GM19239 (cell line): ENCODE data around the gene SPIN2B.
"Not testable (repeated sequence)": the region's sequence is repeated elsewhere in the genome, so short reads cannot be mapped to it uniquely, and the experiment has no call there.

ENCODE experiments used
- DNase-seq: peaks from one replicate; pipeline ENCODE4 v3.0.0; 2011; ENCODE audit warnings: low spot score; ENCODE audit not compliant: insufficient read length
- FAIRE-seq: peaks from 2 replicates; lab custom pipeline; 2011; peaks lifted over from hg19 to GRCh38; lab: Jason Lieb, UNC

The SPIN2B gene

DNA sequence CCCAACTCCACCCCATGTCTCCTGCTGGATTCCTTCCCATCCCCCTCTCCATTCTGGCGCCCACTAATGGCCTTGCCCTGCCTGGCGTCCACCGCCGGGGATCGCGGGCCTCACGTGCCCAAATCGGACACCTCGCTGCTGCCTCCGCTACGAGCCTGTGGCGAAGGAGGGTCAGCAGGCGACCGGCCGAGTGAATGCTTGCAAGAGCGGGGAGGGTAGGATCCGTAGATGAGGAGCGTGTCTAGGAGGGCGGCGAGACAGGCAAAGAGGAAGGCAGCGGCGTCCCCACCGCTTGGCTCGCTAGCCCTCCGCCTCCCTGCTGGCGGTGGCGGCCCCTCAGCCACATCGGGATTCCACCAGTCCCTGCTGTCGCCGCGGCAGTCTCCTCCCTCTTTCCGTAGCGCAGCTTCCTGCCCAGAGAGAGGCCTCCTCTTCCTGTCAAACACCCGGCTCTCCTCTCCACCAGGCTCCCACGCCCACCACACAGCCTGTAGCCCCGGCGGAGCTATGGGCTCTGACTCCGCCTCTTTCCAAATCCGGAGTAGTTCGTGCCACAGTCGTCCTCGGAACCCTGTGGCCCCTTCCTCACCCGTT, at the start of gene SPIN2B:
Gene SPIN2B (minus strand): TSS at position 387 of the 594 bp plus-strand sequence.
- peak; percentile 56 for DNase-seq
- FAIRE-seq, result peak; percentile 78

DNA sequence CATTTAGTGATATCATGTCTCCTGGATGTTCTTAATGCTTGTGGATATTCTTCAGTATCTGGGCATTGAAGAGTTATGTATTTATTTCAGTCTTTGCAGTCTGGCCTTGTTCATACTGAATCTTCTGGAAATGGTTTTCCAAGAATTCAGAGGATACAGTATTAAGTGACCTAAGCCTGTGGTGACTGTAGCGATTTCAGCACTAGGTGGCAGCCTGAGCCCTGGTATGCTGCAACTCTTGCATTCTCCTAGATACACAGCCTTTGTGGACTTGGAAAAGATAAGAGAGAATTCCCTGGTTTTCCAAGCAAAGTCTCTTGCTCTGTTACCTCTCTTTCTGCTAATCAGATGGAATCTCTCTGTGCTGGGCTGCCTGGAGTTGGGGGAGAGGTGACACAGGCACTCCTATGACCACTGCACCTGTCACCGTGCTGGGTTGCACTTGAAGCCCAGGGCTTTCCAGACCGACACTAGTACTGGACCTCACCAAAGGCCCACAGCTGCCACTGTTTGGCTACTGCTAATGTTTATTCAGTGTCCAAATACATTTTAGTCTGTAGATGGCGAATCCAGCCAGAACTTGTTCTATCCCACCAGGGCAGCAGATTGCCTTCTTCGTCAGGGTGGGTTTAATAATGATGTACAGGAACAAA, 35.2 kb upstream of the SPIN2B start:
- FAIRE-seq (no peak), DNase-seq (no peak)

DNA sequence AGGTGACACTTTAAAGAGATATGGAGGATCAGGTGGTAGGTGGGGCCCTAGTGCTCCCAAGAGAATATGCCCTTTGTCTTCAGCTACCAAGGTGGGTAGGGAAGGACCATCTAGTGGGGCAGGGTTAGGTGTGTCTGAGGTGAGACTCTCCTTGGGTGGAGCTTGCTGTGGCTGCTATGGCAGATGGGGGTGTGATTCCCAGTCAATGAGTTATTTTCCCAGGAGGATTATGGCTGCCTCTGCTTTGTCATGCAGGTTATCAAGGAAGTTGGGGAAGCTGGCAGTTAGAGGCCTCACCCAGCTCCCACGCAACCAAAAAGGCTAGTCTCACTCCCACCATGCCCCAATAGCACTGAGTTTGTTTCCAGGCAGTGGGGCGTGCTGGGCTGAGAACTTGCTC, 33.8 kb upstream of the SPIN2B start:
- no peak for FAIRE-seq
- no peak for DNase-seq

DNA sequence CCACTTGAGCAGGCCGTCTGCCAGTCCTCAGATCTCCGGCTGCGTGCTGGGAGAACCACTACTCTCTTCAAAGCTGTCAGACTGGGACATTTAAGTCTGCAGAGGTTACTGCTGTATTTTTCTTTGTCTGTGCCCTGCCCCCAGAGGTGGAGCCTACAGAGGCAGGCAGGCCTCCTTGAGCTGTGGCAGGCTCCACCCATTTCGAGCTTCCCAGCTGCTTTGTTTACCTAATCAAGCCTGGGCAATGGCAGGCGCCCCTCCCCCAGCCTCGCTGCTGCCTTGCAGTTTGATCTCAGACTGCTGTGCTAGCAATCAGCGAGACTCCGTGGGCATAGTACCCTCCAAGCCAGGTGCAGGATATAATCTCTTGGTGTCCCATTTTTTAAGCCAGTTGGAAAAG, 30.9 kb upstream of the SPIN2B start:
- not testable (repeated sequence) for DNase-seq, FAIRE-seq

DNA sequence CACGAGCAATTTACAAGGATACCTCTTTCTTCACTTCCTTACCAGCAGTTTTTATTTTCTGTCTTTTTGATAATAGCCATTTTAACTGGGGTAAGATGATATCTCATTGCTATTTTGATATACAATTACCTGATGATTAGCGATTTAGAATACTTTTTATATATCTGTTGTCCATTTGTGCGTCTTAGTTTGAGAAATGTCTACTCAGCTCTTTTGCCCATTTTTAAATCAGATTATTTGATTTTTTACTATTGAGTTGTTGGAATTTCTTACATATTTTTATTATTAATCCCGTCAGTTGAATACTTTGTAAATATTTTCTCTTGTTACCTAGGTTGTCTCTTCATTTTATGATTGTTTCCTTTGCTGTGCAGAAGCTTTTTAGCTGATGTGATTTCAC, 17.3 kb upstream of the SPIN2B start:
- no peak for DNase-seq
- FAIRE-seq, result no peak

DNA sequence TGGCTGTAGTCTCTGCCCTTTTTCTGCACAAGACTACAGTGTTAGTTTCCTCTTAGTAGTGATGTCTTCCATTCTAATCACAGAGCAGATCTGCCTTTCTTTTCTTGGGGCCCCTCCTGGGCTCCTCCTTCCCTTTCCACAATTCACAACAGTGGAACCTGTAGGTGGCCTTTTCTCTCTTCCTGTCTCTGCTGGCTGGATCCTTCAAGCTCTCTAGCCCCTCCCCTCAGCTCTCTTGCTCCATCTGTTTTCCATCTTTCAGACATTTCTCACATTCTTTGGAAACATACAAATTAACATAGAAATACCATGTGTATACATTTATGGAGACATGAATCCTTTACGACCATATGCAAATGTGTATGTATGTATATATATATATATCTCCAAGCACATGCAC, 16.2 kb upstream of the SPIN2B start:
- no peak for FAIRE-seq
- DNase-seq, result no peak

DNA sequence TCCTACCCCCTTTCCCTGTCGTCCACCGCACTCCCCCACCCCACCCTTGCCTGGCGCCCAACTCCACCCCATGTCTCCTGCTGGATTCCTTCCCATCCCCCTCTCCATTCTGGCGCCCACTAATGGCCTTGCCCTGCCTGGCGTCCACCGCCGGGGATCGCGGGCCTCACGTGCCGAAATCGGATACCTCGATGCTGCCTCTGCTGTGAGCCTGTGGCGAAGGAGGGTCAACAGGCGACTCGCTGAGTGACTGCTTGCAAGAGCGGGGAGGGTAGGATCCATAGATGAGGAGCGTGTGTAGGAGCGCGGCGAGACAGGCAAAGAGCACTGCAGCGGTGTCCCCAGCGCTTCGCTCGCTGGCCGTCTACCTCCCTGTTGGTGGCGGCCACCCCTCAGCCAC, 15.7 kb upstream of the SPIN2B start, which contains the start of gene SPIN2A:
Gene SPIN2A (minus strand): TSS at position 325 of the 400 bp plus-strand sequence. CDS start 800 bp downstream, outside the sequence.
- not testable (repeated sequence) for DNase-seq, FAIRE-seq

DNA sequence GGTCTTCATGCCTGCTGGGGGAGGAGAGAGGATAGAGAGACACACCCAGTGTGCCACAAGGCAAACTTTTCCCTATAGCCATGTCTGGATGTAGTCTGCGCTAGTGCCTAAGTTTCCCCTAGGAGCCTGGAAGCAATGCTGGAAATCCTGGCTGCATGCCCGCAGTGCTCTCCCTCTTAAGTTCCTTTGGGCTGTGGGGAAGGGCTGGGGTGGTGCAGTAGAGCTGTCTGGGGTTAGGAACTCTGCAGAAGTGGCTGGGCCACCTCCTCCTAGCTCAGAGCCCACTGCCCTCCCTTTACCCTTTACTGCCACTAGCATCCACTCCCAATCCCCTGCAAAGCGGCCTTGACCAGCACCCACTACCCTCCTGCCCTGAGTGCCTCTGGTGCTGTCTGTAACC, 15.2 kb upstream of the SPIN2B start:
- not testable (repeated sequence) for FAIRE-seq

DNA sequence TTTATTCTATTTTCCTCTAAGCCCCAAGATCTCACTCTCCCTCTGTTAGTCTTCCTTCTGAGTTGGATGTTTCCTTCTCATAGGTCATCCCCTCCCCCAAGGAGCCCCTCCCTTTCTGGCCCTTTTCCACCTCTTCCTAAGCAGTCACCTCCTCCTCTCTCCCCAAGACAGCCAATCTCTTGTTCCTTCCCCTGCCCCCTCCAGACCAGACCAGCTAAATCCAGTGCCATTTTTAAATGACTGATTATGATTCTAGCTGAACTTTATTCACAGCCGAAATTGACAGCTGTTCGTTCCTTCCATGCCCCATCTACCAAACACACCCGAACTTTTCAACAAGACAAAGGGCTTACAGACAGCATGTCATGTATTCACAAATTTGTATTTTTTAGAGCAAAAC, 13.9 kb upstream of the SPIN2B start:
- FAIRE-seq (no peak), DNase-seq (no peak)

More for the DNA sequence above, 15.2 kb upstream of the SPIN2B start:
- DNase-seq, result not testable (repeated sequence)

DNA sequence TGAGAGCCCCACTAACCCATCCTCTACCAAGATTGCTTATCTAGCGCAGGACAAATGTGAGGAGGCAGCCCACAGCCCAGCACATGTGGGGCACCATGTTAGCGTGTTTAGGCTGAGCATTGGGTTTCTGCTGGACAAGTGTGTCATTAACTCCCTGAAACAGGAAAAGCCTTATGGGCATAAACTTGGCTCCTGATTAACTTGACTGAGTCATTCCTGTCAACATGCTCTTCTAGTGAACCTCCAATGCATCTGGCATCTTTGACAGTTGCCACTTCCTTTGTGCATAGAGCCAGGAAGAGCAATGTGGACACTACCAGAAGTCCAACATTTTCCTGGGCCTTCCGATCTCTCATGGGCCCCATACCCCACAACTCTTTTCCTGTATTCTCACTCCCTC, 13.4 kb upstream of the SPIN2B start:
- no peak for DNase-seq
- FAIRE-seq, result no peak

DNA sequence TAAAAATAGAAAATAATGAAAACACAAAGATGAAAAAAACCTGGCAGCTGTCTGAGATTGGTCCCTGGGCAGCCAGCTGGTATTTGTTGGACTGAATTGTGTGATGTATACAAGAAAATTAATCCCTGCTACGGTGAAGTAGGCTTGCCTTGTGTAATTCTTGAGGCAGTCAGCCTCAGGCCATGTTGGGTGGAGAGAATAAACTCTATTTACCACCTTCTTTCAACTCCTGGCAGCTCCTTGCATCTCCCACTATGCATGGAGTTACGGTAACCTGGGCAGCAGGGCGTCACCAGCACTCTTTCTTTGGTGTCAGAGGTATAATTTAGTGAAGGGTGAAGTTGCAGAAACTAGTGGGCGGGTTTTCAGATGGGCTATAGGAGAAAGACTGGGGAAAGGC, 12.4 kb upstream of the SPIN2B start:
- FAIRE-seq (no peak), DNase-seq (no peak)

DNA sequence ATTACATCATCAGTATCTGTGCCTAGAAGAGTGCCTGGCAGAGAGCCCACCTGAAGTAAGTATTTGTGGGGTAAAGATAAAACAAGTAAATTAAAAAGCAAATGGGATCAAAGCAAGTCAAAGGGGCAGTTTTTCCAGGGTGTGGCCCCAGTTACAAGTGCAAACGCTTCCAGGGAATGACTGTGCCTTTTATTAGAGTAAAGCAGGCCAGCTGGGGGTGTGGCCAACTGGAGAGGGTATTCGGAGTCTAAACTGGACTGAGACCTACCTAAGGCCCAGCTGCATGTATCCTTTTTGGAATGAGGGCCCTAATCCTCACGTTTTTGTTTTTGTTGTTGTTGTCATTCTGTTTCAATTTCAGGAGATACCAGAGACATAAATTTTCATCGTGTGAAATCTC, 11.9 kb upstream of the SPIN2B start:
- peak; percentile 28 for FAIRE-seq
- not testable (repeated sequence) for DNase-seq

DNA sequence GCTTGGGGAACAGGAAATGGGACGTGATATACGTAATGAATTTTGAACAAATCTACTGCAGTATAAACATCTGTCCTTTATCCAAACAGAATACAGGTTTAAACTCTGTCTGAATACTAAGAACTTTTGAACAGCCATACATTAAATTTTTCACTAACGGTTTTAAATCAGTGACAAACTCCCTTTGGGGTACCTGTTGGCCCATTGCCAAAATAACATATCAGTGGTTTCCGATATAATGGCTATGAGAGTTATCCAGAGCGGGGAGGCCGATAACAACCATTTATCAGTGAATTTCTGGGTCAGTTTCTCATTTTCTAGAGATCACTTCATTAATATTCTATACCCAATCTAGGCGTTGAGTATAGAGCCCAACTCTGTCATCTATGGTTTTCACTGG, 10.7 kb upstream of the SPIN2B start:
- DNase-seq (no peak), FAIRE-seq (no peak)

DNA sequence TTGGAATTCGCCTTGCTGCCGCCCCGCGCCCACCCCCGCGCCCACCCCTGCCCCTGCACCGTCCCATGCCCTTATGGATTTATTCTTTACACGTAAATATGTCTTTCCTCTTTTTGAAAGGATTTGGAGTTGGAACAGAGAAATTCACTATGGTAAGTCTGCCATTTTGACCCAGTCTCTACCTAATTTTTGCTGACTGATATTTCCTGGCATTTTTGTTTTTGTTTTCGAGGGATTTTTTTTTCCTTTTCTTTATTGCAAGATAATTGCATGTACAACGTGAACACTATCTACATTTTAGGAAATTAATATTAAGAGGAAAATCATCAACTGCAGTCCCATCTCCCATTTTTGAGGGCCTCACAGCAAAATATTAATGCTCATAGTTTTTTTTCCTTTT, 468 bp upstream of the SPIN2B start:
- FAIRE-seq (no peak), DNase-seq (no peak)

DNA sequence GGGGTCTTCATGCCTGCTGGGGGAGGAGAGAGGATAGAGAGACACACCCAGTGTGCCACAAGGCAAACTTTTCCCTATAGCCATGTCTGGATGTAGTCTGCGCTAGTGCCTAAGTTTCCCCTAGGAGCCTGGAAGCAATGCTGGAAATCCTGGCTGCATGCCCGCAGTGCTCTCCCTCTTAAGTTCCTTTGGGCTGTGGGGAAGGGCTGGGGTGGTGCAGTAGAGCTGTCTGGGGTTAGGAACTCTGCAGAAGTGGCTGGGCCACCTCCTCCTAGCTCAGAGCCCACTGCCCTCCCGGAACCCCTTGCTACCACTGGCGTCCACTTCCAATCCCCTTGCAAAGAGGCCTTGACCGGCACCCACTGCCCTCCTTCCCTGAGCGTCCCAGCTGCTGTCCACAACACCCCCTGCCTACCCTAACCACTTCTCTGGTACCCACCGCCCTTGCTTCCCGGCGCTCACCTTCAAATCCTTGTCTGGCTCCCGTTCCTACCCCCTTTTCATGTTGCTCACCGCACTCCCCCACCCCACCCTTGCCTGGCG, 658 bp downstream of the SPIN2B start:
- peak; percentile 31 for FAIRE-seq
- DNase-seq, result not testable (repeated sequence)

DNA sequence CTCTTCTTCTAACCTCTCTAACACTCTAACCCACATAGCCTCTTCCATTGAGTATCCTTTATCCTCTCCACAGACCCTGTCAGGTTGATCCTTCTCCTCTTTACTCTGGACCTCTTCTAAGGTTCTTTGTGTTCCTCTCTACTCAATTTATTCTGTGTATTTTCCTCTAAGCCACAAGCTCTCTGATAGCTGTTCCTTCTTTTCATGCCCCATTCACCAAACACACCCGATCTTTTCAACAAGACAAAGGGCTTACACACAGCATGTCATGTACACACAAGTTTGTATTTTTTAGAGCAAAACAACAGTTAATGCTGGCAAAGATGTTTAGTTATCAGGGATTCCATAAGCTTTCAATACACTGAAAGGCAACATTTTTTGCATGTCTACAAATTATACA, 1.9 kb downstream of the SPIN2B start:
- DNase-seq, result no peak
- FAIRE-seq, result no peak

DNA sequence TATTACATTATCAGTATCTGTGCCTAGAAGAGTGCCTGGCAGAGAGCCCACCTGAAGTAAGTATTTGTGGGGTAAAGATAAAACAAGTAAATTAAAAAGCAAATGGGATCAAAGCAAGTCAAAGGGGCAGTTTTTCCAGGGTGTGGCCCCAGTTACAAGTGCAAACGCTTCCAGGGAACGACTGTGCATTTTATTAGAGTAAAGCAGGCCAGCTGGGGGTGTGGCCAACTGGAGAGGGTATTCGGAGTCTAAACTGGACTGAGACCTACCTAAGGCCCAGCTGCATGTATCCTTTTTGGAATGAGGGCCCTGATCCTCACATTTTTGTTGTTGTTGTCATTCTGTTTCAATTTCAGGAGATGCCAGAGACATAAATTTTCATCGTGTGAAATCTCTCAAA, 3.8 kb downstream of the SPIN2B start:
- not testable (repeated sequence) for DNase-seq, FAIRE-seq

DNA sequence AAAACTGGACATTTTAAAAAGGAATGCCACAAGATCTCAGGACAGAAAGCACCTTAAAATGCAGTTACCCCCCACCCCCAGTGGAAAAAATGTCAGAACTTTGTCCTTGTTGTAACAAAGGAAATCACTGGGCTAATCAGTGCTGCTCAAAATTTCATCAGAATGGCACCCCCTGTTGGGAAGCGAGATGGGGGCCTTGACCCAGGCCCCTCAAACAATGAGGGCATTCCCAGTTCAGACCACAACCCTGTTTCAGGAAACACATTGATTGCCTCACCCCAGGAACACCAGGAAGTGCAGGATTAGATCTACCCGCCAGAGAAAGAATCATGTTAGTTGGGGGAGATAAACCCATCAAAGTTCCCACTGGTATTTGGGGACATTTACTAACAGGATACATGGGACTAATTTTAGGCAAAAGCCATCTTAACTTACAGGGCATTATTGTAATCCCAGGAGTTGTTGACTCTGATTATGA, 16.4 kb downstream of the SPIN2B start:
- DNase-seq (no peak), FAIRE-seq (no peak)

DNA sequence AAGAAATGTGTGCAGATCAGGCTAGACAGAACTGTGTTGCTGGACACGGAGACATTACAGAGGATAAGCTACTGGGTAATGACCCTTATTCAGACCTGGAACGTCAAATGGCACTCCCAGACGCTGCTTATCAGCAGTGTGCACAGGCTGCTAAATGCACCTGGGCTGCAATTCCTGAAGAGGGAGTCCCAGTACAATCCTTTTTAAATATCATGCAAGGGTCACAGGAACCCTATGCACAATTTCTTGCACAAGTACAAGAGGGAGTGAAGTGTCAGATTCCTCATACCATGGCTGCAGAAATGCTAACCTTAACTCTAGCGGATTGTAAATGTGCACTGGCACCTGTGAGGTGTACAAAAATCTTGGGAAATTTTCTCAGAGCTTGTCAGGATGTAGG, 16.9 kb downstream of the SPIN2B start:
- DNase-seq, result no peak

DNA sequence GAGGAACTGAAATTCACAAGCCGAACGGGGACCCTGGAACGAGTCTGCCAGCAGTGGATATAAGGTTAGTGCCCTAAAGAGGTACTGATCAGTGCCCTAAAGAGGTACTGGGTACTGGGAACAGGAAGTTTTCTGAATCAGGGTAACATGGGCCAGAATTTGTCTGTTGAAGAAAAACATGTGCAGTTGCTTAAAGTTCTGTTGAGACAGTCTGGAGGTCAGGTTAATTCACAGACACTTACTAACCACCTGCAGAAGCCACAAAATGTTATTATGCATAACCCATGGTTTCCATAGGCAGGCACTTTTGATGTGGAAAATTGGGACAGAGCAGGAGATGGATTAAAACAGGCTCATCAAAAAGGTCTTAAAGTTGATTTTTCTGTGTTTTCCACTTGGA, 17.9 kb downstream of the SPIN2B start:
- FAIRE-seq, result no peak
- no peak for DNase-seq

More for the DNA sequence above, 16.9 kb downstream of the SPIN2B start:
- no peak for FAIRE-seq

DNA sequence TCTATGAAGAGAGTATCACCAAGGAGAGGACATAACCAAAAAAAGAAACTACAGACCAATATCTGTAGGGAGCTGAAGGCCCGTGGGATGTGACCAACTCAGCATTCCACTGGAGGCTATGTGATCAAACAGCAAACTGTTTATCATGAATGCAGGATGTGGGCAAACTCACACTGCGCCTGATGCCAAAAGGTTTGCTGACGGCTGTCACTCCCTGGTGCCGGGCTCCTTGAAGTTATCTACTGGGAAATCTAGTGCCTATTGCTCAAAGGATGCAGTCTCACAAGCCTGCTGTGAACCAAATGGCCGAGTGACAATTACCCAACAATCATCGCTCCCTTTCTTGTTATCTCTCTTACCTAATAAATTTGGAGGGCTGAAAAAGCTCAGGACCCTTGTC, 18.4 kb downstream of the SPIN2B start:
- DNase-seq, FAIRE-seq: not testable (repeated sequence)
